Fibroblast of lung (primary cell): ENCODE data around the gene MAMLD1.

Experiments used
- CTCF ChIP-seq, 2 donors: IDR thresholded peaks in 1 of 2; conservative IDR thresholded peaks in 1 of 2; 1 replicate in 1 of 2; 2 replicates in 1 of 2; pipeline ENCODE4 v1.5.1; 2011 to 2012; ENCODE audit warnings: low read length in 2 of 2, control low read depth in 1 of 2, inconsistent platforms in 1 of 2, low read depth in 1 of 2, mild to moderate bottlenecking in 1 of 2
- EZH2 ChIP-seq: IDR thresholded peaks from 2 replicates; pipeline ENCODE4 v1.5.1; 2012; ENCODE audit warnings: low read length, control low read depth, mild to moderate bottlenecking; ENCODE audit errors: missing control alignments

GRCh38 chrX:150548251-150548650 is 185.1 kb downstream of the MAMLD1 start:
- TF ChIP-seq CTCF (conservative IDR thresholded peaks at IDR 0.05 in 1 of 2, IDR thresholded peaks at IDR 0.05 in 1 of 2; ENCODE audit: low read depth in 1 of 2, low read length in 2 of 2): no peak
- no peak for TF ChIP-seq EZH2
